HPDE6-E6E7 (cell line): ENCODE results near the gene RASL10B.
A peak's percentile ranks its signal among the peaks of the same experiment; 100 is the strongest.
"Not testable (repeated sequence)": the region's sequence is repeated elsewhere in the genome, so short reads cannot be mapped to it uniquely, and the experiment has no call there.

Experiments used
- DNase-seq: peaks from one replicate; pipeline ENCODE4 v3.0.0; 2011; ENCODE audit warnings: missing footprints; ENCODE audit errors: extremely low spot score

RASL10B gene

GRCh38 chr17:35731239-35731916 is at the start of gene RASL10B:
RASL10B (plus strand) TSS chr17:35731639; CDS start chr17:35735185, 3,546 bp downstream.
- DNase-seq = peak; percentile 65

GRCh38 chr17:35683591-35683990 is 47.8 kb upstream of the RASL10B start:
- no peak for DNase-seq

- no peak for DNase-seq
These were observed 47.2 kb upstream of the RASL10B start for GRCh38 chr17:35684055-35684802.

DNA sequence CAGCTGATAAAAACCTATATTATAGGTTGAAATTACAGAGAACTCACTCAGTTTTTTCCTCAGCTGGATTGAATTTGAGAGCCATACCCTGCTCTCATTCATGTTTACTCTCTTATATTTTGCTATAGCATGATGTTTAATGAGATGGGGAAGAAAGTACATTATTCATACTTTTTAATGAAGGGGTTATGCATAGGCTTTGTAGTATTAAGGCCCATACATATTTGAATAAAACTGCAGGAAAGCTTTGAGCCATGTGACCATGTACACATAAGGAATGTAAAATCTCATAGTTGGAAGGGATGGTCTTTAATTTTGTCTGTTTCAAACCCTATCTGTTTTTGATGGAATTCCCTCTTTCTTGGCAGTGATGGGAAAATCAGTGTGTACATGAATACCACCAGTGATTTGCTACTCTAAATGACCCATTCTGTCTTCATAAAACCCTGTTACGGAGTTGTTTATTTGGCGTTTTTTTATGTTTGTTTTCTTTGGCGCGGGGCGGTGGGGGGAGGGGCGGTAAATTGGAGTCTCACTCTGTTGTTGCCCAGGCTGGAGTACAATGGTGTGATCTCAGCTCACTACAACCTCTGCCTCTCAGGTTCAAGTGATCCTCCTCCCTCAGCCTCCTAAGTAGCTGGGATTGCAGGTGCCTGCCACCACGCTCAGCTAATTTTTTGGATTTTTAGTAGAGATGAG is 38.8 kb upstream of the RASL10B start:
- no peak for DNase-seq

DNA sequence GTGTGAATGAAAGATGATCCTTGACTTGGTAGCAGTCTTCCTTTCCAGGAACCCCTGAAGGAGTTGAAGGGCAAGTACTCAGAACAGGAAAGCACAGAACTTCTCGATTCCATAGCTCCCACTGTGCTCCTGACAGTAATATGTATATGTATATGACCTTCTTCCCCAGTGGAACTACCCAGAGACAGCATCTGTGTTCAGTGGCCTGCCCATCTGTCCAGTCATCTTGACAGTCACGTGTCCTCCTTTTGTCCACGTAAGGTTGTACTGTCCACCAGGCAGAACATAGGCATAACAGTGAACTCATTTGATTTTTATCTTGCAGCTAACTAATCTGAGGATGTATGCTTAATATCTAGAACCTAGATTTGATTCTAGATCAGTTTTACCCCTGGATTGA is 37.8 kb upstream of the RASL10B start:
- no peak for DNase-seq

- no peak for DNase-seq
These were observed 36.5 kb upstream of the RASL10B start for GRCh38 chr17:35694906-35695305.

GRCh38 chr17:35695613-35696012 is 35.8 kb upstream of the RASL10B start:
- no peak for DNase-seq

- DNase-seq = no peak
These were observed 32.6 kb upstream of the RASL10B start for GRCh38 chr17:35698800-35699199.

- DNase-seq = no peak
These were observed 31.3 kb upstream of the RASL10B start for GRCh38 chr17:35700150-35700549.

DNA sequence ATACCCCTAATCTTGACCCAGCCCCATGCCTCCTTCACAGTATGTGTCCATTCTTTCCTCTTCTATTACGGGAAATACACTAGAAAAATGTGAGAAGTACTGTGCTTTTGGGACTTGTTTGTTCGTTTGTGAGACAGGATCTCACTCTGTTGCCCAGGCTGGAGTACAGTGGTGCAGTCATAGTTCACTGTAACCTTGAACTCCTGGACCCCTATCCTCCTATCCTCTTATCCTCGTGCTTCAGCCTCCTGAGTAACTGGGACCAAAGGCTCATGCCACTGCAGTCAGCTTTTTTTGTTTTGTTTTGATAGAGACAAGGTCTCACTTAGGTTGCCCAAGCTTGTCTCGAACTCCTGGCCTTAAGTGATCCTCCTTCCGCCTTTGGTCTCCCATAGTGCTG is 29.9 kb upstream of the RASL10B start:
- DNase-seq = no peak

DNA sequence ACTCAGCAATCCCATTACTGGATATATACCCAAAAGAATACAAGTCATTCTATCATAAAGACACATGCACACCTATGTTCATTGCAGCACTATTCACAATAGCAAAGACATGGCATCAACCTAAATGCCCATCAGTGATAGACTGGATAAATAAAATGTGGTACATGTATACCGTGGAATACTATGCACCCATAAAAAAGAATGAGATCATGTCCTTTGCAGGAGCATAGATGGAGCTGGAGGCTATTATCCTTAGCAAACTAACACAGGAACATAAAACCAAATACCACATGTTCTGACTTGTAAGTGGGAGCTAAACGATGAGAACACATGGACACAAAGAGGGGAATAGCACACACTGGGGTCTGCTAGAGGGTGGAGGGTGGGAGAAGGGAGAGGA is 28.1 kb upstream of the RASL10B start:
- DNase-seq = not testable (repeated sequence)

DNA sequence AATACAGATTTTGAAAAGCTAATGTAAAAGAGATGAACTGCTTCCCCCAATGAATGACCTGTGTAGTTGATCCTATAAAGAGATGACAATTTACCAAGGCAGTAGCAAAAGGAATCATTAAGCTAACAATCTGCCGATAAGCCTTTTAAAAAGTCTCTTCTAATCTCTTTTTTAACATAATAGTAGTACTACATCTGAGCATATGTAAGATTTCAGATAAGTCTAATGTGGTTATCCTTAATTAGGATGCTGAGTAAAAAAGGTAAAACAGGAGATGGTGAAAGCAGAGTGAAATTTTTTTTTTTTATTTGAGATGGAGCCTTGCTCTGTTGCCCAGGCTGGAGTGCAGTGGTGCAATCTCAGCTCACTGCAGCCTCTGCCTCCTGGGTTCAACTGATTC is 26.2 kb upstream of the RASL10B start:
- DNase-seq = no peak

DNA sequence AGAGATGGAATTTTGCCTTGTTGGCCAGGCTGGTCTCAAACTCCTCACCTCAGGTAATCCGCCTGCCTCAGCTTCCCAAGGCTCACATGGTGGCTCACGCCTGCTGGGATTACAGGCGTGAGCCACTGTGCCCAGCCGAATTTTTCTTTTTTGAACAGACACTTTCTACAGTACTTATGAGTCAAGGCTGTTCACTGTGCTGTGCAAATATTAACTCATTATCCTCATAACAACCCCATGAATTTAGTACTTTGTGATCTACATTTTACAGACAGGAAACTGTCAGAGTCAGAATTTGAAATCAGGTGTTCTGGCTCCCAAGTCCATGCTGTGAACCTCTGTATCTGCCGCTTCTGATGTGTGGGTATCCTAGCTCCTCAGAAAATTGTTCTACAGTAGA is 25.7 kb upstream of the RASL10B start:
- DNase-seq = no peak

DNA sequence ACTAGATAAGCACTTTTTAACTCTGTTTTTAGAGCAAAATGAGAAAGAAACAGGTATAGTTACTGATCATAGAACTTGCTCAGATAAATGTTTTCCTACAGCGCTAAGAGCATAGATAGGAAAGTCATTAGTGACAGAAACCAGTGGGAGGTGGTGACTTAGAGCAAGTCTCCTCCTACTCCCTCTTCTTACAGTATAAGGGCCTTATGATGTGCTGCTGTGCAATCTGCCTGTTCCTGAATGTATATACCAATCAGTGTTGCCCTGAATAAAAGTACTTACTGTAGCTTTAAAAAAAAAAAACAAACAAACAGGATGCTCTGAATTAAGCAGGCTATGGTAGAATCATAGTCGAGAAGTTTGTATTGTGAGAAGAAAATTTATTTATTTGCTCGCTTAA is 23.3 kb upstream of the RASL10B start:
- no peak for DNase-seq

- DNase-seq = no peak
These were observed 22.5 kb upstream of the RASL10B start for GRCh38 chr17:35708951-35709350.

DNA sequence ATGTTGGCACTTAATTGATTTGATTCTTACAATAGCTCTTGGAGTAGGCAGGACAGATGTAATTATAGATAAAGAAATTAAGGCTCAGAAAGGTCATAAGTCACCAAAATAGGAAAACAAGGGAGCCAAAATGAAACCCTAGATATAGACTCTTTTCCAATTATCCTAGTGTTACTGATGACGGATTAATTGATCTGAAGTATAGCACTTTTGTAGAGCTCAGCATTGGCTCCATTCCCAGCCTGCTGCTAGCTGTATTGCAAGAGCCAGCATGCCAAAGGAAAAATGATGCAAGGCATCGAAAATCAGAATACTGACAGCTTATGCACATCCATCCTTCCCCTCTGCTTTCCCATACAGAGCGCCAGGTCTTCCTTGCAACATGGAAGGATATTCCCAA is 21.6 kb upstream of the RASL10B start:
- no peak for DNase-seq

DNA sequence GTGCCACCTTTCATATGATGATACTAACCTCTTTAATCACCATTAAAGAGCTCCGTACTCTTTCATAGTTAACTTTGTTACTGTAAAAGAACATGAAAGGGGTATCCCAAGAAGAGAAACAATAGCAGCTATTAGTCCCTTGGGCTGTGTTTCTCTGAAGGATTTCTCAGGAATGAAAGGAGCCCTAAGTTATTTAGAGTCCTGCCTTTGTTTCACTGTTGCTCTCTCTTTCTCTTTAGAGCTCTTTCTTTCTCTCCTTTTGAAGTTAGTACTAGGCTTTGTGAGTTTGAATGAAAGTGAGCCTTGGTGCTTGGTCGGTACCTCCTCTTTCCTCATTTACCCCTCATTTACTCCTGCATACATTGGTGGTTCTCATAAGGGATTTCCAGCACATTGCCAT is 20.5 kb upstream of the RASL10B start:
- no peak for DNase-seq

- no peak for DNase-seq
These were observed 18.2 kb upstream of the RASL10B start for GRCh38 chr17:35713069-35713728.

- no peak for DNase-seq
These were observed 16.5 kb upstream of the RASL10B start for GRCh38 chr17:35714988-35715387.

DNA sequence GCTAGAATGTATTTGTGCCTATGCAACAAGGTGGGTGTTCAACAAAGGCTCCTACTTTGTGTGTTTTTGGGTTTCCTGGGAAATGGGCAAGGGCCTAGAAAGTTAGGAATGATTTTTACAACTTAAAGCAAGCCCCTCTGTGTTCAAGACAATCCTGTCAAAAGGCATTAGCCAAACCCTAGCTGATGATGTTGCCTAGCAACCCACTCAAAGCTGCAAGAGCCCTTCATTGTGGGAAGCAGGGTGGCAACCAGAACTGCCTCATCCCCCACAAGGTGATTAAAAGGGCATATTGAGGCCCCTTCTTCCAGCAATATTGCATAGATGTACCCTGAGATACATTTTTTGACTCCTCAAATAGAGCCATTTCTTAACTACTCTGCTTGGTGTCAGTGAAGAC is 16.0 kb upstream of the RASL10B start:
- no peak for DNase-seq

DNA sequence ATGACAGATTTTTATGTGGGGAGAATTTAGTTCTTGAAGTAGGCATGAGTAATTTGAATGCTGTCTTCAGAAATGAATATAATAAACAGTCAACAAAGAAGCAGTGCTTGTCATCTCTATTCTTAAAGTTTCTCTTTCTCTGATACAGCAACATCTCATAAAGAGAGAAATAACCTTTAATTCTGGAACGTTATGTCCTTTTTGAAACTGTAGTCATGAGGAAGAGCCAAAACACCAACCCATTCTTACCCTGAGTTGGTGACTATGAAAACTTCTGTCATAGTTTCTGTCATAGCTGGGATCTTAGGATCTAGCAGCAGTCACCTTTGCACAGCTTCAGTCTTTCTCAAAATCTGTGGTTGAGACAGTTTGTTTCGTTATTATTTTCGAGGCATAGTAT is 15.3 kb upstream of the RASL10B start:
- no peak for DNase-seq

DNA sequence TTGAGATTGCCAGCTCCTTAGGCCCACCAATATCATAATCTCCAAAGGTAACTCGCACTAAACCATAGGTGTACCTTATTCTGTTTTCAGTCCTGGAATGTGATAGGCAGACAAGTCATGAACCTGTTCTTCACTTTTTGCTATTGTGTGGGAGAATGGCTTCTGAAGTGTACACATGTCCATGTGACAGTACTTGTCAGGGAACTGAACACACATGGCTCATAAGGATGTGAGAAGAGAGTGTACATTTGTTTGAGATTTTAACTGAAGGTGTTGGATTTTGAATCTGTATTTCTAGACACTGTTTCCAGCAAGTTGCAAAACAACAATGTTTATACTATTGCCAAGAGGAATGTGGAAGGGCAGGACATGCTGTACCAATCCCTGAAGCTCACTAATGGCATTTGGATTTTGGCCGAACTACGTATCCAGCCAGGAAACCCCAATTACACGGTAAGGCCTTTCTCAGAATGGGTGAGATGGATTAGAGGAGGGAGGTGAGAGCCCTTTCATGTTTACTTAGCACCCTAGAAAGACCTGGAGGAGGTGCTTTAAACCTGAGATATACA is 14.5 kb upstream of the RASL10B start:
- no peak for DNase-seq
